IPS DF 6.9 (cell line): ENCODE results near the gene TC2N.
"Not testable (repeated sequence)": the region's sequence is repeated elsewhere in the genome, so short reads cannot be mapped to it uniquely, and the experiment has no call there.

Source experiments
- DNase-seq: peaks from one replicate; pipeline ENCODE4 v3.0.0-alpha.2; 2013; ENCODE audit warnings: low read depth, low spot score
- H3K27ac ChIP-seq: one replicate; pipeline ENCODE4 v1.5.1; 2013; ENCODE audit warnings: low read length, control low read depth
- H3K27me3 ChIP-seq: 2 replicates; pipeline ENCODE4 v1.6.1; 2013; ENCODE audit warnings: mild to moderate bottlenecking, low read length; ENCODE audit not compliant: control insufficient read depth, insufficient read depth
- H3K36me3 ChIP-seq: 2 replicates; pipeline ENCODE4 v1.6.1; 2013; ENCODE audit warnings: low read length; ENCODE audit not compliant: control insufficient read depth, insufficient read depth
- H3K4me1 ChIP-seq: 2 replicates; pipeline ENCODE4 v1.6.1; 2013; ENCODE audit warnings: low read length; ENCODE audit not compliant: control insufficient read depth, insufficient read depth
- H3K4me3 ChIP-seq: 2 replicates; pipeline ENCODE4 v1.5.1; 2013; ENCODE audit warnings: mild to moderate bottlenecking, low read length
- H3K9me3 ChIP-seq: 2 replicates; pipeline ENCODE4 v1.6.1; 2013; ENCODE audit warnings: low read length, inconsistent platforms; ENCODE audit not compliant: control insufficient read depth, insufficient read depth
- WGBS: extraction: QIAGEN DNeasy Blood & Tissue Kit; methylation state at CpG from one replicate; pipeline ENCODE4 v1.1.7; 2013; ENCODE audit warnings: mixed read lengths, missing lambda C conversion rate; ENCODE audit not compliant: insufficient read length, insufficient coverage; 5-methylcytosine and 5-hydroxymethylcytosine counted together

Gene TC2N

DNA sequence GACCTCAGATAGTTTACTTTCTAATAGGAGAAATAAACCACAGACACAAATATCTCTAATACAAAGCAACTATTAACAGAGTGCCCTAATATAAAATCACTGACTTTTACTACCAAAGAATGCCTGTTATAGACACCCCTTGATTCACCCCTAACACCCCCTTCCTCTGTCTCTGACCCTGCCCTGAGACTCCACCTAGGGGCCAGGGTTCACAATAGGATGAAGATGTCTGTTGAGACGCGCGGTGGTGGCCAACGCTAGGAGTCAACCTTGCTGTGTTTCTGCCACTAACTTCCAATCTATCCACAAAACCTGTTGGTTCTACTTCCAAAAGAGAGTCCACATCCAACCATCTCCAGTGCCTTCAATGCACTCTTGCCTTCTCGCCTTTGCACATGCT, 10.9 kb upstream of the TC2N start:
- DNase-seq = no peak
- Histone ChIP-seq H3K9me3 (no peaks in the 10 kb centered on the region), H3K4me3 (no peak overlapping the region), H3K36me3 (no peaks in the 10 kb centered on the region), H3K27ac (no peak overlapping the region), H3K4me1 (no peaks in the 10 kb centered on the region), H3K27me3 (no peaks in the 10 kb centered on the region)
- no CpG with 5 or more reads among the region's 5 CpGs for WGBS

DNA sequence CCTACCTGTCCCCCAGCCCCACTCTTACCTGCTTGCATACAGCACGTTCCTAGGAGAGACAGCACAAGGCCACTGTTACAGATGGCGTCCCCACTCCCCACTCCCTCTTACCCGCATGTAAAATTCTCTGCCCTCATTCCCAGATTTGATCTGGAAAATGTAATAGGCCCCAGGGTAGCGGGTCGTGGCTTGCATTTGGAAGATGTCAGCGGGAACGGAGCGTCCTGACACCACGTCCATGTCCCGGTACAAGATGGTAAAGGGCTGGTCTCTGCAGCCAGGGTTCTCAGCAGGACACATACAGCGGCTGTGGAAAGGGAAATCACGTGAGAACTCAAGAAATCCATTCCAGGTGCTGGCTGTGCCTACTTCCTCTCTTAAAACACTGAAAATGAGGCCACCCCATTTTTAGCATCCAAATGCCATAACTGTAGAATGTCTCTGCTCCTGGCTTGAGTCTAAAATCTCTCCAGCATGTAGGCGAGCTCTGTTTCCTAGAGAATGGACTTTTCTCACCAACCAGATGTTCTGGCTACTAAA, 10.1 kb upstream of the TC2N start:
- H3K9me3 ChIP-seq = no peaks in the 10 kb centered on the region
- no peaks in the 10 kb centered on the region for H3K27me3 ChIP-seq
- no peak overlapping the region for H3K27ac ChIP-seq
- DNase-seq = no peak
- WGBS = no CpG with 5 or more reads among the region's 13 CpGs
- no peaks in the 10 kb centered on the region for H3K36me3 ChIP-seq
- H3K4me3 ChIP-seq = no peak overlapping the region
- H3K4me1 ChIP-seq = 0 out of 2 replicates have a peak, but pooled peaks cover under 1% of the 10 kb centered on the region

DNA sequence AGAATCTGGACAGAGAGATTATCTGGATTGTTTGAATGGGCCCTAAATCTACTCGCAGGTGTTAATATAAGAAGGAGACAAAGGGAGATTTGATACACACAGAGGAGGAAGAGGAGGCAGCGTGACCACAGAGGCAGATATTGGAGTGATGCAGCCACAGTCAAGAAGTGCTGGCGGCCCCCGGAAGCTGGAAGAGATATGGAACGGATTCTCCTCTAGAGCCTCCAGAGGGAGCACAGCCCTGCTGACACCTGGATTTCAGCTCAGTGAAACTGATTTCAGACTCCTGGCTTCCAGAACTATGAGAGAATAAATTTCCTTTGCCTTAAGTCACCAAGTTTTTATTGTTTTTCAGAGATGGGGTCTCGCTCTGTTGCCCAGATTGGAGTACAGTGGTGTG, 9.2 kb upstream of the TC2N start:
- Histone ChIP-seq H3K27ac (no peak overlapping the region), H3K4me1 (0 out of 2 replicates have a peak, but pooled peaks cover 2% of the 10 kb centered on the region), H3K27me3 (no peaks in the 10 kb centered on the region), H3K36me3 (no peaks in the 10 kb centered on the region), H3K9me3 (no peaks in the 10 kb centered on the region), H3K4me3 (no peak overlapping the region)
- DNase-seq = no peak
- WGBS = no CpG with 5 or more reads among the region's 6 CpGs

DNA sequence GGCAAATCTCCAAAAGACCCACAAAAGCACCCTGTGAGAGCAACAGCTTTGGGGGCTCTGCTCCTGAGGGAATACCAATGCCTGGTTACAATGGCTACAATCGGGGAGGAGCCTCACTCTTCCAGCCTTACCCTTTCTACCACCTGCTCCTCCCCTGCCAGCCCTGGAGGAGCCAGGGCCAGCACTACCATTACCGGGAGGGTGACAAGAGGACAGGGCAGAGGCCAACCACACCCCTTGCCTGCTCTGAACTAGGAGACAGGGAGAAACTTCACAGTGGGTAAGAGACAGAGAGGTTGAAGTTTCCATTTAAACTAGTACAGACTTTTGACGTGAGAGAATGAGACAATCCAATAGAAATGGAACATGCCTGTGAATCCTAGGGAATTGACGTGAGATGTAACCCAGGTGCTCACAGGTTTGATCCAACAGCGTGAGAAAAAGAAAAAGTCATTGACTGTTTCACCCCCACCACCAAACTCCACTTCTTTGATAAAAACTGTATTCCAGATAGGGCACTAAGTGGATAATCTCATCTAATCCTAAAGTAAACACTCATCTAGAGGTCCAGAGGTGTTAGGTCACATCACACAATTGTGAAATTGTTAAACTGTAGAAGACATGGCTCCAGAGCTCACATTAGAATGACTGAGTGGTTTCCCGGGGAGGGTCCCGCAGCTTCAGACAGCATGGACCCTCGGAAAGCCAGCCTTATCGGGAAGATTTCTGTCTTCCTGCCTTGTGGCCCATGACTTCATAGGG, 8.4 kb upstream of the TC2N start:
- no peak for DNase-seq
- WGBS = no CpG with 5 or more reads among the region's 9 CpGs
- H3K4me1 ChIP-seq = 0 out of 2 replicates have a peak, but pooled peaks cover 2% of the 10 kb centered on the region
- no peaks in the 10 kb centered on the region for H3K36me3 ChIP-seq
- no peaks in the 10 kb centered on the region for H3K9me3 ChIP-seq
- H3K4me3 ChIP-seq = no peak overlapping the region
- H3K27me3 ChIP-seq = no peaks in the 10 kb centered on the region
- H3K27ac ChIP-seq = no peak overlapping the region

DNA sequence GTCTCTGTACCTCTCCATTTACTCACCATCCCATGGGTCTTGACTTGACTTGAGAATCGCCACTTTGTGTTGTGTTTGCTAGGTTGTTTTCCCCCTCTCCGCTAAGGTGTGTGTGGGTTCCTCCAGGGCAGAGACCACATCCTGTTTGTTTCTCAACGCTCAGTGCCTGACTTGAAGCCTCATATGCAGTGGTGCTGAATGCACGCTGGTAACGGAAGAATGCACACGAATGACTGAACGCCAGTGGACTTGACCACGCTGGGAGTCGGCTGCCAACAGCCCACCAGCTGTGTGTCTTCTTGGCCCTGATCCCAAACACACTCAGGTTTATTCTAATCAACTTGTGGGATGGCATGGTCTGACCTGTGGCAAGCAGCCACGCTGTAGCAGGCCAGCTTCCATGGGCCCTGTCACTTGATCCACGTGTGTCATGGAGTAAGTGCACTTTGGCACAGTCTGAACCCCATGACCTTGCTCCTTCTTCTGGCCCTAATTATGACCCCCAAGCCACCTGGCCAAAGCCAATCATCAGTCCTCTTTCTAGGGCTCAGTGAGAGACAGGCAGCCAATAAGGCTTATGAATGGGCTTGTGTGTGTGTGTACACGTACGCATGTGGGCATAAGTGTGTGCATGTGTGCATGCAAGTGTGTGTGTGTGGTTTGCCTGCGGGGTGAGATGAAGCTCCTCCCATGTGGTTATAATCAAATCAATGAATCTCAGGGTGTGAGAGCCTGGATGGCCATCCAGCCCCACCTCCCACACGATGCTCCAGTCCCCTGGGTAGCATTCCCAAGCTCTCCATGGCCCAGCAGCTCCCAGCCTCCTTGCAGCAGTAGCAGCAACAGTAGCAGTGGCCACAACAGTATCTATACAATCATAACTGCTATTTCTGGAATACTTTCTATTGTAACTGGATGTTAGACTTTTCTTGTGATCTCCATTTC, 6.4 kb upstream of the TC2N start:
- Histone ChIP-seq H3K4me1 (peaks cover 4% of the 10 kb centered on the region; the same call in 1 of the 2 replicates), H3K9me3 (no peaks in the 10 kb centered on the region), H3K27ac (no peak overlapping the region), H3K36me3 (no peaks in the 10 kb centered on the region), H3K4me3 (no peak overlapping the region), H3K27me3 (no peaks in the 10 kb centered on the region)
- no peak for DNase-seq
- WGBS = no CpG with 5 or more reads among the region's 15 CpGs

DNA sequence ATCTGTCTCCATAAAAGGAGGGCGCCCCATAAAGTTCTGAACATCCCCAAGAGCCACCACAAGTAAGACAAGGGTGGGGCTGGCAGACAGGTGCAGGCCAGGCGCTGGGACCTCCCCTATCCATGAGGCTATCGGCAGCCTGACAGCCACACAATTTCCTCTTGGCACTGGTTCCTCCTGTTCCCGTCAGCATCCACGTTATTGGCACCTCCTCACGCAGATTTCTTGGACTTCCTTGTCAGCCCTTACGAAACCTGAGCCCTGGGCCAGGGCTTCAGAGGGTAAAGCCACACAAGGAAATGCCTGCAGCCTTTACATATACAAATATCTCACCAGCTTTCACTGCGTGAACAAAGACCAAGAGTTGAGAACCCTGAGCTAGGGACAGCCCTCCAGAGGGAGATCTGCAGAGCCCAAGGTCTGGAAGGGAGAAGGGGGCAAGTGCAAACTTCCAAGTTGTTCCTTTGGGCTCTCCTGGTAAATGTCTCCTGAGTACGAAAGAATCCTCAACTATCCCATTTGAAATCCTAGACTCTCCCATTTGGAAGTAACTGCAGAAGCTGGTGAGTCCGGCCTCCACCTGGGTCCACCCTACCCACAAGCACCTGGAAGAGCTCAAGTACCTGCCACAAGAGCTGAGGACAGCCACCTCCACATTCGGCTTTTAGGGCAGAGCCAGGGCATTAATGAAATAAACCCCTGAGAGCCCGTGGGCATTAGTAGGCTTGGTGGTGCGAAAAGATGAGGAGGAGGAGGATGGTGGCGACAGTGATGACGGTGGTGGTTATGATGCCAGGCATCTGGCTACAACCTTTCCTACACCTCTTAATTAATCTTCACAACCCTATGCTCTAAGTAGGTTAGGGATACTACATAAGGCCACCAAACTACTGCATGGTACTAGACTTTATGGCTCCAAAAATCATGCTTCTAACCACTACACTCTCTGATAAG, 5.5 kb upstream of the TC2N start:
- H3K36me3 ChIP-seq = no peaks in the 10 kb centered on the region
- no peak for DNase-seq
- H3K4me1 ChIP-seq = peaks cover 4% of the 10 kb centered on the region; the same call in 1 of the 2 replicates
- no peaks in the 10 kb centered on the region for H3K27me3 ChIP-seq
- H3K4me3 ChIP-seq = no peak overlapping the region
- H3K9me3 ChIP-seq = no peaks in the 10 kb centered on the region
- H3K27ac ChIP-seq = no peak overlapping the region
- WGBS = no CpG with 5 or more reads among the region's 15 CpGs

DNA sequence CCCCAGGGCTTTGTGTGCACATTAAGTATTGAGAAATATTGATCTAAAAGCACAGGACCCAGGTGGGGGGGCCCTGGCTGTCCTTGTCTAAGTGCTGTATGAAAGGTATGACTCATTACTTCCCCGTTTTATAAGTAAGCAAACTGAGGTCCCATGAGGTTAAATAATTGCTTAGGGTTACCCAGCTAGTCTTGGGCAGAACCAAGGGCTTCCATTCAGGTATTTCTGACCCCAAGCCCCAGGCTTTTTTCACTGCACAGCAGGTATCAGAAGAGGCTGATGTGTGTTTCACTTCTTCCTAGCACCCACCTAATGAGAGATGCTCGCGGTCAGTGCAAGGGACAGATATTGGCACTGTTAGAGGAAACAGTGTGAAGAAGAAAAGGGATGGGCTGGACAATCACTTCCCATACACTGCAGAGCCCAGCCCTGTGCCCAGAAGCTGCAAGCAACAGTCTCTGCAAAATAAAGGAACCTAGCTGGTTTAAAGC, 4.7 kb upstream of the TC2N start:
- Histone ChIP-seq H3K9me3 (no peaks in the 10 kb centered on the region), H3K4me1 (peaks cover 4% of the 10 kb centered on the region; the same call in 1 of the 2 replicates), H3K27ac (no peak overlapping the region), H3K4me3 (no peak overlapping the region), H3K27me3 (no peaks in the 10 kb centered on the region), H3K36me3 (no peaks in the 10 kb centered on the region)
- DNase-seq = no peak
- no CpG with 5 or more reads among the region's 3 CpGs for WGBS

DNA sequence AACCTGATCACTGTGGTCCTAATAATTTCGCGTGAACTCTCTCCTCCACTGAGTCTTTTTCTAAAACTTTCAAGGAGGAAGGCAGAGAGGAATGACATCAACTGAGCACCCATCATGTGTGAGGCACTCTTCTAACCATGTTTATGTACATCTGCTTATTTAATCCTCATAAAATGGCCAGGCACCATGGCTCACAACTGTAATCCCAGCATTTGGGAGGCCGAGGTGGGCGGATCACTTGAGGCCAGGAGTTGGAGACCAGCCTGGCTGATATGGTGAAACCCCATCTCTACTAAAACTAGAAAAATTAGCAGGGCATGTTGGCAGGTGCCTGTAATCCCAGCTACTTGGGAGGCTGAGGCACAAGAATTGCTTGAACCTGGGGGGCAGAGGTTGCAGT, 4.1 kb upstream of the TC2N start:
- not testable (repeated sequence) for H3K27ac ChIP-seq, DNase-seq, H3K4me3 ChIP-seq, H3K36me3 ChIP-seq, H3K27me3 ChIP-seq, H3K9me3 ChIP-seq, H3K4me1 ChIP-seq
- WGBS = no CpG with 5 or more reads among the region's 4 CpGs

DNA sequence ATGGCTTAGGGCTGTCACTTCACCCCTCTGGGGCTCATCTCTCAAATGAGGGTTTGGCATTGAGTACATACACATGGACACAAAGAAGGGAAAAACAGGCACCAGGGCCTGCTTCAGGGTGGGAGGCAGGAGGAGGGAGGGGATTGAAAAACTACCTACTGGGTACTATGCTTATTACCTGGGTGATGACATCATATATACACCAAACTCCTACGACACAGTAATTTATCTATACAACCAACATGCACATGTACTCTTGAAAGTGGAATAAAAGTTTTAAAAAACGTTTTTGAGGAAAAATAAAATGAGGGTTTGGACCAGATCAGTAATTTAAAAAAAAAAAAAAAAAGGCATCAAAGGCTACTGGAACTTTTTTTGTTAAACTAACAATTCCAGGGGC, 3.6 kb upstream of the TC2N start:
- 100% methylated on average over 1 of the region's 2 CpGs for WGBS
- no peak for DNase-seq
- Histone ChIP-seq H3K27ac (no peak overlapping the region), H3K4me1 (peaks cover 4% of the 10 kb centered on the region; the same call in 1 of the 2 replicates), H3K27me3 (no peaks in the 10 kb centered on the region), H3K9me3 (no peaks in the 10 kb centered on the region), H3K36me3 (no peaks in the 10 kb centered on the region), H3K4me3 (no peak overlapping the region)
